Measurements from ENCODE around the gene COQ10B.

DNA sequence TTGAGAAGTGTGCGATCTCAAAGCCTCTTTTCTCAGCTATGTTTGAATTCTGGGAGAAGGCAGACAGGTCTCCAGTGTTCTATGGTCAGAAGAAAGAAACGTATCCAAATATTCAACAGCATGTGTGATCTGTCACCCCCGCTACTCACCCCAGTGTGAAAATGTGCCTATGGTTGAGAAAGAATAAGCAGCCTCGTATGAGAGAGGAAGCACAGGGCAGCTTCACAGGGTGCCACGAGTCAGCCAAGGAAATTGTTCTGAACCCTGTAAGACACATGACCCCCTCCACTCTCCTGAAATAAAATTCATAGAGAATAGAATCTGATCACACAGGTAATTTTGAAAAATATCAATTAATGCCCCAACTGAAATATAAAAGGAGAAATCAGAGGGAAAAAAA is 10.5 kb upstream of the COQ10B start:
- TF ChIP-seq, protein P1, sequence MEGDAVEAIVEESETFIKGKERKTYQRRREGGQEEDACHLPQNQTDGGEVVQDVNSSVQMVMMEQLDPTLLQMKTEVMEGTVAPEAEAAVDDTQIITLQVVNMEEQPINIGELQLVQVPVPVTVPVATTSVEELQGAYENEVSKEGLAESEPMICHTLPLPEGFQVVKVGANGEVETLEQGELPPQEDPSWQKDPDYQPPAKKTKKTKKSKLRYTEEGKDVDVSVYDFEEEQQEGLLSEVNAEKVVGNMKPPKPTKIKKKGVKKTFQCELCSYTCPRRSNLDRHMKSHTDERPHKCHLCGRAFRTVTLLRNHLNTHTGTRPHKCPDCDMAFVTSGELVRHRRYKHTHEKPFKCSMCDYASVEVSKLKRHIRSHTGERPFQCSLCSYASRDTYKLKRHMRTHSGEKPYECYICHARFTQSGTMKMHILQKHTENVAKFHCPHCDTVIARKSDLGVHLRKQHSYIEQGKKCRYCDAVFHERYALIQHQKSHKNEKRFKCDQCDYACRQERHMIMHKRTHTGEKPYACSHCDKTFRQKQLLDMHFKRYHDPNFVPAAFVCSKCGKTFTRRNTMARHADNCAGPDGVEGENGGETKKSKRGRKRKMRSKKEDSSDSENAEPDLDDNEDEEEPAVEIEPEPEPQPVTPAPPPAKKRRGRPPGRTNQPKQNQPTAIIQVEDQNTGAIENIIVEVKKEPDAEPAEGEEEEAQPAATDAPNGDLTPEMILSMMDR (IDR thresholded peaks at IDR 0.05; ENCODE audit: low read depth, low read length), result no peak
- no peak for TF ChIP-seq EZH2phosphoT487 (IDR thresholded peaks at IDR 0.05; ENCODE audit: low read depth)
